SH-SY5Y (cell line): ENCODE results near the gene ADAM10.

Experiments
- GATA2 ChIP-seq: IDR thresholded peaks from 2 replicates; pipeline ENCODE4 v1.6.1; 2011; ENCODE audit warnings: mild to moderate bottlenecking, low read depth, low read length
- GATA3 ChIP-seq: IDR thresholded peaks from 2 replicates; pipeline ENCODE4 v1.6.1; 2011; ENCODE audit warnings: low read depth, mild to moderate bottlenecking, low read length, moderate library complexity

ADAM10 gene

DNA sequence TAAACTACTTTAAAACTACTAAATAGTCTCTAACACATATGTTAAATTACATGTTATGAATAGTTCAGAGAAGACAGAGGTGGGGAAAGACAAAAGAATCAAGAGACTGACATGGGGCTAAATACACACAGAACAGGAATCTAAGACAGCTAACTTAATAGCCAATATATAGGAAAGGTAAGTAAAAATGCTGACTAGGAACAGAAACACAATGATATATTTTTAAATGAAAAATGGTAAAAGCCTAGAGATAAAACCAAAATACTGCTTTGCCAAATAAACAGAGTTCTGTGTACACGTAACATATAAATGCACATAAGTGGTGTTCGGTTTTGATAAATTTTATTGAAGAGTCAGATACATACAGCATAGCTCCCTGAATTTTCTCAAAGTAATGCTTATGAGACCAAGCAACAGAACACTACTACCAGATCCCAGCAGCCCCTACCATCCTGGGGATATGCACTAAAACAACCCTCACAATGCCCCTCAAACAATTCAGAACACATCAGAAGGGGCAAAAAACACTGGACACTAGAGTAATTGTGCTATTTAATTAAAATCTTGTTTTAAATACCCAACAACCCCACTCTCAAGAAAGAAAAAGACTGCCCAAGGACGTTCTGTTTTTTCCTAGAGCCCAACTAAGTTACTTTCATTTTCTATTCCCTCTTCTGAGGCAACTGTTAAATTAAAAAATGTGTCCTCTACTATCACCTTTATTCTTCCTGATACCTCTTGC is 121.1 kb downstream of the ADAM10 start:
- no peak for TF ChIP-seq GATA2
- no peak for TF ChIP-seq GATA3

GRCh38 chr15:58627701-58628100 is 121.8 kb downstream of the ADAM10 start:
- TF ChIP-seq GATA3: no peak
- no peak for TF ChIP-seq GATA2

DNA sequence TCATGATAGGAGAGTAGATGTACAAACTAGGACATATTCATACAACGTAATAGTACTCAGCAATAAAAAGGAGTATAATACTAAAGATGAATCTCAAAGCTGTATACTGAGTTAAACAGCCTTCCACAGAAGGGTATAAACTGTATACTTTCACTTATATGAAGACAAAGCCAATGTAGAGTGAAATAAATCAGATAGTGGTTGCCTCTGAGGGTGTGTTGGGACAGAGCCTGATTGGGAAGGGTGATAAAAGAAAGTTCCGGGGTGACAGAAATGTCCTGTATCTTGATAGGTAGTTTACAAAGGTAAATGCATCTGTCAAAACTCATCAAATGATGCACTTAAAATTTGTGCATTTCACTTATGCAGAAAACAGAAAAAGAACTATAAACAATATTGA is 122.5 kb downstream of the ADAM10 start:
- no peak for TF ChIP-seq GATA3
- no peak for TF ChIP-seq GATA2

- no peak for TF ChIP-seq GATA2
- no peak for TF ChIP-seq GATA3
These were observed 123.1 kb downstream of the ADAM10 start for GRCh38 chr15:58626378-58626777.

GRCh38 chr15:58622877-58623276 is 126.6 kb downstream of the ADAM10 start:
- no peak for TF ChIP-seq GATA3
- no peak for TF ChIP-seq GATA2

- no peak for TF ChIP-seq GATA2
- no peak for TF ChIP-seq GATA3
These were observed 133.3 kb downstream of the ADAM10 start for GRCh38 chr15:58616171-58616570.

GRCh38 chr15:58611731-58612676 is 137.5 kb downstream of the ADAM10 start:
- no peak for TF ChIP-seq GATA2
- TF ChIP-seq GATA3: no peak

GRCh38 chr15:58608711-58609110 is 140.8 kb downstream of the ADAM10 start:
- TF ChIP-seq GATA2 (no peak), GATA3 (no peak)

- TF ChIP-seq GATA3 (no peak), GATA2 (no peak)
These were observed 141.3 kb downstream of the ADAM10 start for GRCh38 chr15:58608129-58608590.

GRCh38 chr15:58606577-58607080 is 142.9 kb downstream of the ADAM10 start:
- TF ChIP-seq GATA2: no peak
- TF ChIP-seq GATA3: no peak

GRCh38 chr15:58605931-58606530 is 143.5 kb downstream of the ADAM10 start:
- TF ChIP-seq GATA3: no peak
- TF ChIP-seq GATA2: no peak

- TF ChIP-seq GATA3 (no peak), GATA2 (no peak)
These were observed 145.0 kb downstream of the ADAM10 start for GRCh38 chr15:58604455-58604923.

GRCh38 chr15:58602823-58603222 is 146.7 kb downstream of the ADAM10 start:
- TF ChIP-seq GATA2 (no peak), GATA3 (no peak)

- TF ChIP-seq GATA3 (no peak), GATA2 (no peak)
These were observed 150.7 kb downstream of the ADAM10 start for GRCh38 chr15:58598829-58599210.
